ENCODE measurements around the gene CRYBG1.
"Not testable (repeated sequence)": the region's sequence is repeated elsewhere in the genome, so short reads cannot be mapped to it uniquely, and the experiment has no call there.

- TF ChIP-seq CTCF (CRISPR knock-in tag; IDR thresholded peaks at IDR 0.05); USF2 (IDR thresholded peaks at IDR 0.05; ENCODE audit: low read depth, low read length); USF2 (CRISPR knock-in tag; IDR thresholded peaks at IDR 0.05; ENCODE audit: borderline replicate concordance); FOXP4 (CRISPR knock-in tag; IDR thresholded peaks at IDR 0.05); ELF1 (CRISPR knock-in tag; IDR thresholded peaks at IDR 0.05); SRF (IDR thresholded peaks at IDR 0.05; ENCODE audit: low read depth, low read length); HNRNPUL1 (IDR thresholded peaks at IDR 0.05; ENCODE audit: low read depth, low read length); ZBTB33 (CRISPR knock-in tag; IDR thresholded peaks at IDR 0.05): not testable (repeated sequence)
Measured at GRCh38 chr6:106548926-106549455, 188.5 kb downstream of the CRYBG1 start.
